K562 (cell line): ENCODE measurements around the gene UNC79. TPM values are rescaled to one million over a fixed set of nuclear protein-coding genes. Genes with fewer than 3 reads are reported as not detected.

Experiments
- ATAC-seq: fragments of 200-7000 bp; cut with Tn5 transposase; 3 replicates; pipeline ENCODE4 v1.9.1; 2020; ENCODE audit warnings: moderate library complexity
- BruUV-seq: library from RNA; stranded (reverse); fragments of 400-500 nt; replicated peaks from 2 replicates; lab custom pipeline; 2021; lab: Mats Ljungman, UMichigan
- CTCF ChIA-PET: fragments of 300-600 bp; formaldehyde crosslinking; extraction: SDS; loops from one replicate; lab custom pipeline; 2021; ENCODE audit warnings: low intra/inter-chr PET ratio; lab: Yijun Ruan, JAX
- POLR2A ChIA-PET: fragments of 300-600, 350-650 bp; sonication (Branson Sonifier 250); formaldehyde crosslinking; extraction: SDS; loops from one replicate; lab custom pipeline; 2021; ENCODE audit warnings: antibody characterized with exemption, inconsistent platforms; lab: Yijun Ruan, JAX
- DNase-seq, 4 experiments: peaks; one replicate each; pipeline versions ENCODE4 v3.0.0 to v3.0.0-alpha.2; 2011 to 2018; ENCODE audit warnings: low spot score in 3 of 4, mixed read lengths in 3 of 4; ENCODE audit errors: extremely low read depth in 1 of 4
- FAIRE-seq: peaks from 2 replicates; lab custom pipeline; 2011; peaks lifted over from hg19 to GRCh38; lab: Jason Lieb, UNC
- H2AFZ ChIP-seq: 2 replicates; pipeline ENCODE4 v1.6.0; 2011; ENCODE audit warnings: low read depth, low read length, control low read depth, inconsistent platforms
- H3K27ac ChIP-seq: fragments of 200-600 bp; 3 replicates; pipeline ENCODE4 v1.8.0; 2011; ENCODE audit warnings: low read depth, mild to moderate bottlenecking, control low read depth, inconsistent platforms, low read length, moderate library complexity, mixed read lengths; ENCODE audit errors: extremely low read depth
- H3K27me3 ChIP-seq, 2 experiments: fragments of 300-600 bp in 1 of 2; 2 replicates in 1 of 2; 3 replicates in 1 of 2; pipeline versions ENCODE4 v1.6.0 to v1.8.0; 2011; ENCODE audit warnings: inconsistent platforms in 2 of 2, low read length in 2 of 2, mild to moderate bottlenecking in 1 of 2, mixed read lengths in 1 of 2, moderate library complexity in 1 of 2; ENCODE audit not compliant: control insufficient read depth in 2 of 2, insufficient read depth in 2 of 2
- H3K36me3 ChIP-seq: fragments of 300-600 bp; 3 replicates; pipeline ENCODE4 v1.8.0; 2011; ENCODE audit warnings: mild to moderate bottlenecking, low read length, inconsistent platforms; ENCODE audit not compliant: control insufficient read depth, insufficient read depth
- H3K4me1 ChIP-seq, 2 experiments: fragments of 200-600 bp in 1 of 2; replicated peaks in 1 of 2; 2 replicates in 1 of 2; 3 replicates in 1 of 2; pipeline versions ENCODE4 v1.5.1 to v1.8.0; 2011; ENCODE audit warnings: inconsistent platforms in 2 of 2, low read length in 2 of 2, mild to moderate bottlenecking in 1 of 2, mixed read lengths in 1 of 2, moderate library complexity in 1 of 2; ENCODE audit not compliant: control insufficient read depth in 2 of 2, insufficient read depth in 2 of 2
- H3K4me2 ChIP-seq: 2 replicates; pipeline ENCODE4 v1.6.1; 2011; ENCODE audit warnings: low read length, control low read depth, inconsistent platforms, mixed read lengths; ENCODE audit not compliant: insufficient read depth
- H3K4me3 ChIP-seq: fragments of 200-600 bp; sonication (generic), shearing (Covaris generic); 2 replicates; pipeline ENCODE4 v1.5.1; 2016; ENCODE audit warnings: control low read depth, inconsistent platforms
- H3K79me2 ChIP-seq: fragments of 200-600 bp; 3 replicates; pipeline ENCODE4 v1.8.0; 2011; ENCODE audit warnings: low read length, inconsistent platforms; ENCODE audit not compliant: control insufficient read depth, insufficient read depth
- H3K9ac ChIP-seq, 2 experiments: 2 replicates each; pipeline versions ENCODE4 v1.6.0 to v1.6.1; 2011; ENCODE audit warnings: low read depth in 2 of 2, low read length in 2 of 2, control low read depth in 1 of 2, inconsistent platforms in 1 of 2, mild to moderate bottlenecking in 1 of 2, mixed read lengths in 1 of 2; ENCODE audit not compliant: insufficient read depth in 1 of 2
- H3K9me1 ChIP-seq: one replicate; pipeline ENCODE4 v1.6.0; 2011; ENCODE audit warnings: inconsistent platforms, mild to moderate bottlenecking, low read length, moderate library complexity; ENCODE audit not compliant: control insufficient read depth, insufficient read depth
- H3K9me3 ChIP-seq: replicated peaks from 2 replicates; pipeline ENCODE4 v1.5.1; 2011; ENCODE audit warnings: low read depth, low read length, inconsistent platforms; ENCODE audit not compliant: control insufficient read depth, insufficient read depth
- H4K20me1 ChIP-seq: replicated peaks from 2 replicates; pipeline ENCODE4 v1.6.1; 2011; ENCODE audit warnings: low read length, inconsistent platforms, mixed read lengths; ENCODE audit not compliant: control insufficient read depth, insufficient read depth
- ATF7 ChIP-seq: fragments of 450-650 bp; IDR thresholded peaks from 2 replicates; pipeline ENCODE4 v1.7.1; 2014; ENCODE audit warnings: mild to moderate bottlenecking, moderate library complexity
- IRF2 ChIP-seq: sonication (generic); formaldehyde crosslinking; IDR thresholded peaks from 2 replicates; pipeline ENCODE4 v1.8.1; 2022; ENCODE audit warnings: mild to moderate bottlenecking, missing genetic modification reagents
- MAZ ChIP-seq, 2 experiments: fragments of 450-650 bp in 1 of 2; sonication (generic) in 1 of 2; formaldehyde crosslinking; IDR thresholded peaks in 1 of 2; conservative IDR thresholded peaks in 1 of 2; 2 replicates each; pipeline versions ENCODE4 v1.4.0 to v1.5.0; 2020; ENCODE audit warnings: mild to moderate bottlenecking in 1 of 2, missing genetic modification reagents in 1 of 2
- MBD2 ChIP-seq: sonication (generic); IDR thresholded peaks from 2 replicates; pipeline ENCODE4 v1.6.1; 2016; ENCODE audit warnings: low read depth, borderline replicate concordance
- POLR3G ChIP-seq: IDR thresholded peaks from 2 replicates; pipeline ENCODE4 v1.6.1; 2011; ENCODE audit not compliant: insufficient read length, insufficient replicate concordance; ENCODE audit errors: extremely low read depth
- PRPF4 ChIP-seq: fragments of 200-400 bp; formaldehyde crosslinking; IDR thresholded peaks from one replicate; pipeline ENCODE4 v1.6.1; 2017; ENCODE audit warnings: low read length, low read depth, mild to moderate bottlenecking; ENCODE audit not compliant: insufficient read depth, poor library complexity, severe bottlenecking
- ZNF124 ChIP-seq: sonication (generic); formaldehyde crosslinking; IDR thresholded peaks from 2 replicates; pipeline ENCODE4 v1.8.1; 2022; ENCODE audit warnings: missing genetic modification reagents
- ZNF696 ChIP-seq: fragments of 250-450 bp; sonication (Bioruptor Pico); conservative IDR thresholded peaks from 2 replicates; pipeline ENCODE4 v1.4.0; 2020; ENCODE audit warnings: mild to moderate bottlenecking, moderate library complexity
- ZNF830 ChIP-seq: fragments of 250-450 bp; sonication (Bioruptor Pico); IDR thresholded peaks from 2 replicates; pipeline ENCODE4 v1.5.0; 2021; ENCODE audit warnings: mild to moderate bottlenecking
- WGBS: fragments of 100-300 bp; shearing (Covaris generic); methylation state at CpG from one replicate; pipeline ENCODE4 v1.1.6; 2016; ENCODE audit warnings: low coverage, mixed read lengths; ENCODE audit not compliant: insufficient coverage; ENCODE audit errors: missing lambda C conversion rate; 5-methylcytosine and 5-hydroxymethylcytosine counted together
- in situ Hi-C: fragments of 300-500 bp; cut with MboI; formaldehyde crosslinking; loops from 4 replicates; pipeline ENCODE4 v1.15.0; 2018; ENCODE audit warnings: inconsistent platforms, mixed read lengths
- intact Hi-C: fragments of 100-400 bp; cut with micrococcal nuclease; formaldehyde crosslinking; loops from 2 replicates; pipeline ENCODE4 v1.14.2; 2022
- polyA plus RNA-seq, 8 experiments: library from polyadenylated mRNA; depleted of rRNA in 4 of 8; stranded (reverse) in 5 of 8; unstranded in 3 of 8; fragments of >200 nt; fragmentation: Nextera tagmentation in 2 of 8; fragmentation: Illumina TruSeq in 1 of 8; extraction: Ambion mirVana in 2 of 8; extraction: Trizol in 1 of 8; gene quantifications; 2 replicates each; pipeline versions ENCODE4 v1.2.1 to v1.2.3, GENCODE V29; 2011 to 2014; ENCODE audit warnings: inconsistent platforms in 1 of 8, missing spikeins in 1 of 8
- total RNA-seq, 7 experiments: library from RNA; depleted of rRNA in 6 of 7; stranded (reverse); fragments of >200 nt in 6 of 7; fragmentation: Illumina TruSeq in 2 of 7; extraction: Trizol in 2 of 7; gene quantifications; 2 replicates each; pipeline versions ENCODE4 v1.2.1 to v1.2.3, GENCODE V29; 2011 to 2021; ENCODE audit warnings: low replicate concordance in 1 of 7
- TF ChIP-seq, protein P1 (sequence below): sonication (generic); formaldehyde crosslinking; IDR thresholded peaks from 2 replicates; pipeline ENCODE4 v1.8.0; 2022; ENCODE audit warnings: mild to moderate bottlenecking, missing genetic modification reagents
- TF ChIP-seq, protein P2 (sequence below): fragments of 250-450 bp; sonication (Bioruptor Pico); IDR thresholded peaks from 2 replicates; pipeline ENCODE4 v1.5.0; 2020; ENCODE audit warnings: mild to moderate bottlenecking
- TF ChIP-seq, protein P3 (sequence below): sonication (generic); formaldehyde crosslinking; IDR thresholded peaks from 2 replicates; pipeline ENCODE4 v1.8.0; 2022; ENCODE audit warnings: missing genetic modification reagents, mild to moderate bottlenecking, borderline replicate concordance

Gene UNC79
- total and polyA plus RNA-seq, 9 of the 15 experiments (the other 6 are each of a cell fraction or from before 2014, with no cell fraction given): under 0.01 to 0.04 (median 0.01) TPM; not detected in 6

DNA sequence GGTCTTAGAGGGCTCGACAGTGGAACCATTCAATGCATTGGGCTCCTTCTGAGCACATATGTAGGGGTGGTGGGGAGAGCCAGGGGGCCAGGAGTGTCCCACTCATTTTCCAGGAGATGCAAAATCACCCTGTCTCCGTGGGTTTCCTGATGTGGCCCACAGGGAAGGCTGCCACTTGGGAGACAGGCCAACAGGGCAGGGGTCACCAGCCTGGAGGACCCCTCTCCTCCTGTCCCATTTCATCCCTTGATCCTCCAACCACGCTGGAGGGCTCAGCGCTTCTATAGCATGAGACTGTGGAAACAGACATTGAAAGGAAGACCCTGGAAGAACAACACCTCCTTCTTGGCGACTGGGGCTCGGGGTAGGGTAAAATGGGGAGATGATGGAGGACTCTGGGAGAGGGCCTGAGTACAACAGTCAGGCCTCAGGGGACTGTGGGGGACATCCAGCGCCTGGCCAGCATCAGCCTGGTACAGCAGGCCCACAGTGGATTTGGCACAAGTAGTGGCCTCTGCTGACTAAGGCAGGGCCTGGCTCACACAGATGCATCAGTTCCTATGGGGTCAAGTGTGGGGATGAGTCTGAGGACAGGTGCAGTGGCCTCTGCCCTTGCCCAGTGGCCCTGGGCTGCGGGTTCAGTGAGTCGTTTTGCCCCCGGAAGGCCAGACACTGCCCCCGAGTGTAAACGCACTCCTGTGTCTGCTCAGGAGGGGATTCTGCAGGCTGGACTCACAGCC is 289.5 kb downstream of the UNC79 start:
- TF ChIP-seq PRPF4: no peak
- no peak for TF ChIP-seq IRF2 (CRISPR knock-in tag)
- no peak for TF ChIP-seq MBD2
- TF ChIP-seq ZNF124: no peak
- TF ChIP-seq, protein P1, sequence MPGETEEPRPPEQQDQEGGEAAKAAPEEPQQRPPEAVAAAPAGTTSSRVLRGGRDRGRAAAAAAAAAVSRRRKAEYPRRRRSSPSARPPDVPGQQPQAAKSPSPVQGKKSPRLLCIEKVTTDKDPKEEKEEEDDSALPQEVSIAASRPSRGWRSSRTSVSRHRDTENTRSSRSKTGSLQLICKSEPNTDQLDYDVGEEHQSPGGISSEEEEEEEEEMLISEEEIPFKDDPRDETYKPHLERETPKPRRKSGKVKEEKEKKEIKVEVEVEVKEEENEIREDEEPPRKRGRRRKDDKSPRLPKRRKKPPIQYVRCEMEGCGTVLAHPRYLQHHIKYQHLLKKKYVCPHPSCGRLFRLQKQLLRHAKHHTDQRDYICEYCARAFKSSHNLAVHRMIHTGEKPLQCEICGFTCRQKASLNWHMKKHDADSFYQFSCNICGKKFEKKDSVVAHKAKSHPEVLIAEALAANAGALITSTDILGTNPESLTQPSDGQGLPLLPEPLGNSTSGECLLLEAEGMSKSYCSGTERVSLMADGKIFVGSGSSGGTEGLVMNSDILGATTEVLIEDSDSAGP (CRISPR knock-in tag): no peak
- no peak for TF ChIP-seq ZNF696
- TF ChIP-seq MAZ (CRISPR knock-in tag; conservative IDR thresholded peaks at IDR 0.05 in 1 of 2, IDR thresholded peaks at IDR 0.05 in 1 of 2): no peak
- TF ChIP-seq, protein P2, sequence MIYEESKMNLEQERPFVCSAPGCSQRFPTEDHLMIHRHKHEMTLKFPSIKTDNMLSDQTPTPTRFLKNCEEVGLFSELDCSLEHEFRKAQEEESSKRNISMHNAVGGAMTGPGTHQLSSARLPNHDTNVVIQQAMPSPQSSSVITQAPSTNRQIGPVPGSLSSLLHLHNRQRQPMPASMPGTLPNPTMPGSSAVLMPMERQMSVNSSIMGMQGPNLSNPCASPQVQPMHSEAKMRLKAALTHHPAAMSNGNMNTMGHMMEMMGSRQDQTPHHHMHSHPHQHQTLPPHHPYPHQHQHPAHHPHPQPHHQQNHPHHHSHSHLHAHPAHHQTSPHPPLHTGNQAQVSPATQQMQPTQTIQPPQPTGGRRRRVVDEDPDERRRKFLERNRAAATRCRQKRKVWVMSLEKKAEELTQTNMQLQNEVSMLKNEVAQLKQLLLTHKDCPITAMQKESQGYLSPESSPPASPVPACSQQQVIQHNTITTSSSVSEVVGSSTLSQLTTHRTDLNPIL (CRISPR knock-in tag): no peak
- no peak for TF ChIP-seq POLR3G
- no peak for TF ChIP-seq ATF7
- TF ChIP-seq, protein P3, sequence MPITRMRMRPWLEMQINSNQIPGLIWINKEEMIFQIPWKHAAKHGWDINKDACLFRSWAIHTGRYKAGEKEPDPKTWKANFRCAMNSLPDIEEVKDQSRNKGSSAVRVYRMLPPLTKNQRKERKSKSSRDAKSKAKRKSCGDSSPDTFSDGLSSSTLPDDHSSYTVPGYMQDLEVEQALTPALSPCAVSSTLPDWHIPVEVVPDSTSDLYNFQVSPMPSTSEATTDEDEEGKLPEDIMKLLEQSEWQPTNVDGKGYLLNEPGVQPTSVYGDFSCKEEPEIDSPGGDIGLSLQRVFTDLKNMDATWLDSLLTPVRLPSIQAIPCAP (CRISPR knock-in tag): no peak
- no peak for TF ChIP-seq ZNF830 (CRISPR knock-in tag)
- Histone ChIP-seq H3K4me1 (no peaks in the 10 kb centered on the region), H3K4me3 (no peak overlapping the region), H3K9ac (no peak overlapping the region; a peak in 1 of 4 replicates), H3K27ac (no peak overlapping the region), H3K4me2 (no peak overlapping the region), H3K36me3 (no peaks in the 10 kb centered on the region), H3K9me1 (no peaks in the 10 kb centered on the region), H3K27me3 (peaks cover 0 to 5% of the 10 kb centered on the region in 2 experiments; a peak in 3 of 5 replicates), H3K9me3 (no peaks in the 10 kb centered on the region), H2AFZ (no peak overlapping the region), H3K79me2 (no peaks in the 10 kb centered on the region), H4K20me1 (no peaks in the 10 kb centered on the region)
- POLR2A ChIA-PET: no interaction called here
- DNase-seq (no peak), FAIRE-seq (no peak), ATAC-seq (no peak)
- no TSS peak for BruUV-seq
- in situ Hi-C loops: no loop called here
- WGBS: 0% methylated on average over 10 of the region's 12 CpGs
- intact Hi-C loops: no loop called here
- CTCF ChIA-PET: no interaction called here
